Keratinocyte (primary cell): ENCODE measurements around the gene PTTG1IP2. TPM values are rescaled to one million over a fixed set of nuclear protein-coding genes. Genes with fewer than 3 reads are reported as not detected.

Experiments used
- DNase-seq: peaks from one replicate; pipeline ENCODE4 v3.0.0-alpha.2; 2011; ENCODE audit warnings: low read depth, missing footprints, low spot score
- FAIRE-seq: peaks from 2 replicates; lab custom pipeline; 2011; peaks lifted over from hg19 to GRCh38; lab: Jason Lieb, UNC
- H2AFZ ChIP-seq: 2 replicates; pipeline ENCODE4 v1.6.0; 2012; ENCODE audit warnings: low read length, control low read depth, inconsistent platforms; ENCODE audit not compliant: control insufficient read depth
- H3K27ac ChIP-seq: 2 replicates; pipeline ENCODE4 v1.5.1; 2011; ENCODE audit warnings: low read length; ENCODE audit not compliant: control insufficient read depth, insufficient read depth
- H3K27me3 ChIP-seq: 3 replicates; pipeline ENCODE4 v1.6.0; 2011; ENCODE audit warnings: low read length; ENCODE audit not compliant: control insufficient read depth, insufficient read depth; ENCODE audit errors: extremely low read depth
- H3K36me3 ChIP-seq, 2 experiments: 2 replicates in 1 of 2; 3 replicates in 1 of 2; pipeline ENCODE4 v1.5.1; 2011; ENCODE audit warnings: low read length in 2 of 2, mild to moderate bottlenecking in 1 of 2; ENCODE audit not compliant: control insufficient read depth in 2 of 2, insufficient read depth in 2 of 2; ENCODE audit errors: extremely low read depth in 1 of 2
- H3K4me1 ChIP-seq: 3 replicates; pipeline ENCODE4 v1.5.1; 2011; ENCODE audit warnings: low read length; ENCODE audit not compliant: control insufficient read depth, insufficient read depth; ENCODE audit errors: extremely low read depth
- H3K4me2 ChIP-seq: 3 replicates; pipeline ENCODE4 v1.6.0; 2011; ENCODE audit warnings: low read depth, low read length; ENCODE audit not compliant: control insufficient read depth, insufficient read depth; ENCODE audit errors: extremely low read depth
- H3K4me3 ChIP-seq, 3 experiments: fragments of 200-600 bp in 1 of 3; sonication (generic) in 1 of 3; 2 replicates in 2 of 3; 3 replicates in 1 of 3; pipeline ENCODE4 v1.5.1; 2011 to 2016; ENCODE audit warnings: low read length in 3 of 3, mild to moderate bottlenecking in 3 of 3, control low read depth in 2 of 3, inconsistent platforms in 1 of 3, low read depth in 1 of 3, mixed read lengths in 1 of 3, mixed run types in 1 of 3, moderate library complexity in 1 of 3; ENCODE audit not compliant: control insufficient read depth in 2 of 3, insufficient read depth in 2 of 3; ENCODE audit errors: extremely low read depth in 1 of 3
- H3K79me2 ChIP-seq: 2 replicates; pipeline ENCODE4 v1.6.0; 2012; ENCODE audit warnings: low read length; ENCODE audit not compliant: control insufficient read depth, insufficient read depth
- H3K9ac ChIP-seq: 3 replicates; pipeline ENCODE4 v1.6.0; 2011; ENCODE audit warnings: low read length; ENCODE audit not compliant: control insufficient read depth, insufficient read depth; ENCODE audit errors: extremely low read depth
- H3K9me1 ChIP-seq: 3 replicates; pipeline ENCODE4 v1.6.0; 2011; ENCODE audit warnings: low read length; ENCODE audit not compliant: control insufficient read depth, insufficient read depth; ENCODE audit errors: extremely low read depth
- H3K9me3 ChIP-seq: 2 replicates; pipeline ENCODE4 v1.5.1; 2012; ENCODE audit warnings: low read depth, low read length; ENCODE audit not compliant: control insufficient read depth
- H4K20me1 ChIP-seq: 3 replicates; pipeline ENCODE4 v1.6.0; 2011; ENCODE audit warnings: low read length; ENCODE audit not compliant: control insufficient read depth, insufficient read depth; ENCODE audit errors: extremely low read depth
- EZH2 ChIP-seq: IDR thresholded peaks from one replicate; pipeline ENCODE4 v1.6.1; 2012; ENCODE audit warnings: inconsistent platforms, mild to moderate bottlenecking, low read length, moderate library complexity
- dilution Hi-C: fragments of 300-500 bp; cut with MboI; formaldehyde crosslinking; loops from one replicate; pipeline ENCODE4 v1.7.0; 2020; ENCODE audit warnings: low sequenced_read_pairs; ENCODE audit not compliant: extremely low pct_ligation_motif_present
- polyA plus RNA-seq, 5 experiments: library from polyadenylated mRNA; depleted of rRNA in 3 of 5; stranded (reverse) in 3 of 5; stranded (forward) in 1 of 5; unstranded in 1 of 5; fragments of >200 nt; gene quantifications; 1 replicate in 1 of 5; 2 replicates in 3 of 5; 3 replicates in 1 of 5; pipeline versions ENCODE4 v1.2.1 to v1.2.3, GENCODE V29; 2011 to 2012; ENCODE audit warnings: missing spikeins in 2 of 5, low read depth in 1 of 5, low replicate concordance in 1 of 5
- TF ChIP-seq, protein P1 (sequence below), 3 experiments: IDR thresholded peaks in 1 of 3; conservative IDR thresholded peaks in 1 of 3; optimal IDR thresholded peaks in 1 of 3; 2 replicates in 2 of 3; 3 replicates in 1 of 3; pipeline versions ENCODE3 to v1.5.1; 2011; ENCODE audit warnings: low read length in 3 of 3, mild to moderate bottlenecking in 3 of 3, moderate library complexity in 2 of 3, control low read depth in 1 of 3, inconsistent platforms in 1 of 3; ENCODE audit not compliant: insufficient read depth in 2 of 3; ENCODE audit errors: extremely low read depth in 1 of 3

Gene PTTG1IP2
- polyA plus RNA-seq, 1 donor (not counting 4 experiments of a cell fraction or from before 2014, with no cell fraction given) = not detected

GRCh38 chr7:90474284-90475210, 5.1 kb downstream of the PTTG1IP2 start:
- Histone ChIP-seq H3K9me3 (no peaks in the 10 kb centered on the region), H3K4me2 (peak overlapping the region; percentile 51), H3K4me3 (no peak overlapping the region), H3K9ac (no peak overlapping the region), H3K79me2 (no peaks in the 10 kb centered on the region), H3K27me3 (no peaks in the 10 kb centered on the region), H3K36me3 (no peaks in the 10 kb centered on the region), H2AFZ (peak overlapping the region; percentile 10), H3K4me1 (peaks cover 22% of the 10 kb centered on the region), H4K20me1 (no peaks in the 10 kb centered on the region), H3K9me1 (no peaks in the 10 kb centered on the region), H3K27ac (peak overlapping the region; percentile 36)
- DNase-seq (peak; percentile 64), FAIRE-seq (peak; percentile 98)
- no peak for TF ChIP-seq EZH2
- TF ChIP-seq, protein P1, sequence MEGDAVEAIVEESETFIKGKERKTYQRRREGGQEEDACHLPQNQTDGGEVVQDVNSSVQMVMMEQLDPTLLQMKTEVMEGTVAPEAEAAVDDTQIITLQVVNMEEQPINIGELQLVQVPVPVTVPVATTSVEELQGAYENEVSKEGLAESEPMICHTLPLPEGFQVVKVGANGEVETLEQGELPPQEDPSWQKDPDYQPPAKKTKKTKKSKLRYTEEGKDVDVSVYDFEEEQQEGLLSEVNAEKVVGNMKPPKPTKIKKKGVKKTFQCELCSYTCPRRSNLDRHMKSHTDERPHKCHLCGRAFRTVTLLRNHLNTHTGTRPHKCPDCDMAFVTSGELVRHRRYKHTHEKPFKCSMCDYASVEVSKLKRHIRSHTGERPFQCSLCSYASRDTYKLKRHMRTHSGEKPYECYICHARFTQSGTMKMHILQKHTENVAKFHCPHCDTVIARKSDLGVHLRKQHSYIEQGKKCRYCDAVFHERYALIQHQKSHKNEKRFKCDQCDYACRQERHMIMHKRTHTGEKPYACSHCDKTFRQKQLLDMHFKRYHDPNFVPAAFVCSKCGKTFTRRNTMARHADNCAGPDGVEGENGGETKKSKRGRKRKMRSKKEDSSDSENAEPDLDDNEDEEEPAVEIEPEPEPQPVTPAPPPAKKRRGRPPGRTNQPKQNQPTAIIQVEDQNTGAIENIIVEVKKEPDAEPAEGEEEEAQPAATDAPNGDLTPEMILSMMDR (optimal IDR thresholded peaks at IDR 0.05 in 1 of 3, IDR thresholded peaks at IDR 0.05 in 1 of 3, conservative IDR thresholded peaks at IDR 0.05 in 1 of 3; ENCODE audit: extremely low read depth in 1 of 3, insufficient read depth in 2 of 3, low read length in 3 of 3) = no peak
- dilution Hi-C loops = no loop called here

DNA sequence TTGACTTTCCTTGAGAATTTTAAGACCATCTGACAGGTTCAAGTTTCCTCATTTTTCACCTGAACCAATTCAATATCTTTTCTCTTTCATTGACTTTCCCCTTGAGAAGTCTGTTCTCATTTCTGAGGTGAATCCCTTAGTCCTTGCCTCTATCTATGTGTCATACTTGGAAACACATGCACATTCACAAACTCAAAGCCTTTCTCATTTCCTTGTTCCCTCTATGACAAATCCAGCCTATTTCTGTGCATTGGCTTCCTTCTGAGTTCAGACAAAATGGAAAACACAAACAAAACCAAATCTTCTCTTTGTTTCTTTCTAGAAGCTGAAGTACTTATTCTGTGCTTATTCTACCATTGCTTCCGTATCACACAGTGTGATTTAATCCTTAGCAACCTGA, 13.8 kb downstream of the PTTG1IP2 start:
- H3K9me3 ChIP-seq = no peaks in the 10 kb centered on the region
- no peak overlapping the region for H2AFZ ChIP-seq
- DNase-seq (no peak), FAIRE-seq (no peak)
- no peaks in the 10 kb centered on the region for H3K9me1 ChIP-seq
- H3K9ac ChIP-seq = no peak overlapping the region
- H3K36me3 ChIP-seq = no peaks in the 10 kb centered on the region
- H4K20me1 ChIP-seq = no peaks in the 10 kb centered on the region
- no peaks in the 10 kb centered on the region for H3K4me1 ChIP-seq
- no peak overlapping the region for H3K4me3 ChIP-seq
- H3K27ac ChIP-seq = no peak overlapping the region
- dilution Hi-C loops = no loop called here
- no peaks in the 10 kb centered on the region for H3K79me2 ChIP-seq
- H3K27me3 ChIP-seq = no peaks in the 10 kb centered on the region
- no peak for TF ChIP-seq EZH2
- TF ChIP-seq, protein P1 (optimal IDR thresholded peaks at IDR 0.05 in 1 of 3, IDR thresholded peaks at IDR 0.05 in 1 of 3, conservative IDR thresholded peaks at IDR 0.05 in 1 of 3; ENCODE audit: extremely low read depth in 1 of 3, insufficient read depth in 2 of 3, low read length in 3 of 3) = no peak
- H3K4me2 ChIP-seq = no peak overlapping the region
